ELF-1 (cell line): ENCODE measurements around the gene SH2D4B.
"Not testable (repeated sequence)": the region's sequence is repeated elsewhere in the genome, so short reads cannot be mapped to it uniquely, and the experiment has no call there.

Experiments
- DNase-seq: peaks from one replicate; pipeline ENCODE4 v3.0.0-alpha.2; 2016; ENCODE audit warnings: low read depth, low spot score

SH2D4B gene

DNA sequence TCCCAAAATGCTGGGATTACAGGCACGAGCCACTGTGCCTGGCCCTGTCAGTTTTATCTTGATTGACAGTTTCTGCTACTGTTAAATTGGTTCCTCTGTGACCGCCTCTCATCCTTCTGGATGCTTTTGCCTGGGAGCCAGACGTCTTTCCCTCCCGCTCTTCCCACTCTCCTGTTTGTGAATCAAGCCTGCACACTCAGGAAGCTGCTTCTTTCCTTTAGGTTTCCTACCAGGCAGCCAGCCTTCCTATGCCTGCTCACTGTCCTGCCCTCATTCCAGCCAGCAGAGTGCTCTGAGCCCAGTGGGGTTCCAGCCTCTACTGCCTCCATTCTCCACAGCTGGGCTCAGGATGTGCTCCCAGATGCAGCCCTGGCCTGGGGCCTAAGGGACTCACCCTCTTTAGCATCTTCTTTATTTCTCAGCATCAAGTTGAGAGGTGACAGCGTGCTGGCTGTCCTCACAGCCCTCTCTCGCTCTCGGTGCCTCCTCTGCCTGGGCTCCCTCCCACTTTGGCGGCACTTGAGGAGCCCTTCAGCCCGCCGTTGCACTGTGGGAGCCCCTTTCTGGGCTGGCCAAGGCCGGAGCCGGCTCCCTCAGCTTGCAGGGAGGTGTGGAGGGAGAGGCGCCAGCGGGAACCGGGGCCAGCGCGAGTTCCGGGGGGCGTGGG, 5.1 kb downstream of the SH2D4B start:
- no peak for DNase-seq

DNA sequence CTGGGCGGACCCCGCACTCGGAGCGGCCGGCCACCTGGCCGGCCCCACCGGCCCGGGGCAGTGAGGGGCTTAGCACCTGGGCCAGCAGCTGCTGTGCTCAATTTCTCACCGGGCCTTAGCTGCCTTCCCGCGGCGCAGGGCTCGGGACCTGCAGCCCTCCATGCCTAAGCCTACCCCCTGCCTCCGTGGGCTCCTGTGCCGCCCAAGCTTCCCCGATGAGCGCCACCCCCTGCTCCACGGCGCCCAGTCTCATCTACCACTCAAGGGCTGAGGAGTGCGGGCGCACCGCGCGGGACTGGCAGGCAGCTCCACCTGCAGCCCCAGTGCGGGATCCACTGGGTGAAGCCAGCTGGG, 5.6 kb downstream of the SH2D4B start:
- not testable (repeated sequence) for DNase-seq

DNA sequence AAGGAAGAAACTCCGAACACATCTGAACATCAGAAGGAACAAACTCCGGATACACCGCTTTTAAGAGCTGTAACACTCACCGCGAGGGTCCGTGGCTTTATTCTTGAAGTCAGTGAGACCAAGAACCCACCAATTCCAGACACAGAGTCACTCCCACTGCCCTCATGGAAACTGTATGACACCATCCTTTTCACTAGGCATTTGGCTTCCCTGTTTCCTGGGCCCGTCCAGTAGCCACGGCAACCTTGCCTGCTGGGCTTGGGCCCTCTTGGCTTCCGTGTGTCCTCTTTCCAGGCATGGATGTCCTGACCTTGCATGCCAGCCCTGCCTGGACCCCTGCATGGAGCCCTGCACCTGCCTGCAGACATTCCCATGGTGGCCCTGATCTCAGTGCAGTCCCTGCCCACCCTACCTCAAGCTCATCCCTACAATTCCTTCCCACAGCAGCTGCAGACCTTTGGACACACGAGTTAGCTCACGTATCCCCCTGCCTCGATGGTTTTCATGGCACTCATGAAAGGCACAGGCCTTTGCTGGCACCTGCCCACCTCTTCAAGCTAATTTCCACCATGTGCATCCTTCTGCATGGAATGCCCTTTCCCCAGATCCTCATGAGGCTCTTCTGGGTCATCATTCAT, 6.7 kb downstream of the SH2D4B start:
- no peak for DNase-seq

DNA sequence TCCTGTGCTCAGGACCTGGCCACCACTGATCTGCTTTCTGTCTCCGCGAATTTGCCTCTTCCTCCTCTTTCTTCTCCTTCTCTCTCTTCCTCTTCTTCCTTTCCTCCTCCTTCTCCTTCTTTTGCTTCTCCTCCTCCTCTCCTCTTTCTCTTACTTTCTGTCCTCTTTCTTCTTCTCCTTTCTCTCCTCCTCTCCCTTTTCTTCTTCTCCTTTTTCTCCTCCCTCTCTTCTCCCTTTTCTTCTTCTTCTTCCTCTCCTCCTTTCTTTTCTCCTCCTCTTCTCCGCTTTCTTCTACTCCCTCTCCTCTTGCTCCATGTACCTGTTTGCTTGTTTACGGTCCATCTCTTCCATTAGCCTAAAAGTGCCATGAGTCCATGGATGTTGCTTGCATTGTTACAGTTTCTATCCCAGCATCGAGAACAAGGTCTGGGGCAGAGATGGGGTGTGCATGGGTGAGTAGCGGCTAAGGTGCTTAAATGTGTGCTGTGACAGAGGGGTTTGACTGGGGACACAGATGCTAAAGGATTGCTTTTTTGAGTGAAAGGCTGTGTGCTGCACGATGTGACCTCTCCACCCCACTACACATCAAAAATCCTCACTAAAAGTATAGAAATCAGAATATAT, 7.7 kb downstream of the SH2D4B start:
- no peak for DNase-seq

DNA sequence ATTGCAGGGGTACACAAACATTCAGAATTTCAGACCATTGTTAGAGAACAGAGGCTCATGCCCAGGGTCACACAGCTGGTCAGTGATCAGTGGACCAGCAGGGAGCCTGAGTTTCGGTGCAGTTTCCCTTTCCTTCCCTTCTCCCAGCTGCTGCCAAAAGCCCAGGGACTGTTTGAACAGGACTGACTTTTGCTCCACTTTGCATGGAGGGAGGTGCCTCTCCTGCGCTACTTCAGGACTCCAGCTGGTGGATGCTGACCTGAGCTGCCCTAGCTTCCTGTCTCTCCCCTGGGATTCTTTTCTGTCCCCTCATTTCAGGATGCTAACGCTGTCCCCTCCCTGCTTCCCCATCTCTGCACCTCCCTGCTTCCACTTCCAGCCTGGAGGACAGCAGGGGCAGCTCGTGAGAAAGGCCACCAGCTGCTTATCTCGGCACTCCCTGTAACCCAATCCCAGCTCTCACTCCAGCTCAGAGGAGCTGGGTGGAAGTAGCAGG, 14.5 kb downstream of the SH2D4B start:
- peak; percentile 20 for DNase-seq

DNA sequence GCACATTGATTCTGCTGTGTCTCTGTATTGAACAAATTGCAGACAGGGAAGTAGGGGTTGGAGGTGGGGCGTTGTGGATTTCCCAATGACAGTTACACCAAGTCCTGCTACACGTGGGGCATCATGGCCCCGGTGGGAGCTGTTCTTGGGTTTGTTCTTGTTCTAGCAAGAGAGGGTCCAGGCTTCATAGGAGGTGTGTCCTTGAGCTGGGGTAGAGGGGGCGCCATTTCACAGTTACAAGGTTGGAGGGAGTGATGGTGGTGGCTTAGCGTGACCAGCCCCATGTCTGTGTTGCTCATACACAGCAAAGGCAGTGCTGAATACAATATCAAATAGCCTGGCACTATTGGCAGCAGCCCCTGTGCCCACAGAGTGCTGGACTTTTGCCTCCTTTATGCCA, 15.7 kb downstream of the SH2D4B start:
- no peak for DNase-seq

DNA sequence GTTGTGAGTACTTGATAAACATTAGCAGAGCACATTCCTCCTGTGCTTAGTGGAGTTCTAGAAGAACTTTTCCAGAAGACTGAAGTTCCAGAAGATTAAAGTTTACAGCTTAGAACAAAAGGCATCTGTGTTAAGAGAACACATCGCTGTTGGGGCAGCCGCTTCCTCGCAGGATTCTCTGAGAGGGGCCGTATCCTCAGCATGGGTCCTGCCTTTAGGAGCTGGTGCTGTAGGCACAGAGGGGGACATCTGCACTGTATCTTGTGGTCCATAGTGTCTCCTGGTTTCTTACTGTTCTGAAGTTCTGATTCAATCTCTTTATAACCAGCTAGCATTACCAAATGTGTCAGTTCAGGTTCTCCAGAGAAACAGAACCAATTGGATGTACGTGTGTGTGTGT, 16.3 kb downstream of the SH2D4B start:
- no peak for DNase-seq

DNA sequence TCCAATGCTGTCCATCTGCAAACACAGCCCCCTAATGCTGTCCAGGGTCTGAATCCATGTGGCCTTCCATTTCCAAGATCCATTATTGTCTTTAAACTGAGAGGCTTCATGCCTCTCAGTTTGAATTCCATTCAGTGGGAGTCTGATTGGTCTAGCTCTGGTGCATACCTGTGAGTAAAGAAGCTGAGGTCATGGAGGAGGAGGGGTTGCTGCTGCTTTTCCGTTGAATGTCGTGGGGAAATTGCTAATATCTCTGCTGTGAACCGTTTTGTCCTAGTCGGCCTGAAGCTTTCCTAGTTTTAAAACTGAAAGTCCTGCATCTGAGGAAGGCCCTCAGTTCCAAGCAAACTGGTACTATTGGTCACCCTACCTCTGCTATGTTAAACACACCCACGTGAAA, 17.7 kb downstream of the SH2D4B start:
- no peak for DNase-seq

DNA sequence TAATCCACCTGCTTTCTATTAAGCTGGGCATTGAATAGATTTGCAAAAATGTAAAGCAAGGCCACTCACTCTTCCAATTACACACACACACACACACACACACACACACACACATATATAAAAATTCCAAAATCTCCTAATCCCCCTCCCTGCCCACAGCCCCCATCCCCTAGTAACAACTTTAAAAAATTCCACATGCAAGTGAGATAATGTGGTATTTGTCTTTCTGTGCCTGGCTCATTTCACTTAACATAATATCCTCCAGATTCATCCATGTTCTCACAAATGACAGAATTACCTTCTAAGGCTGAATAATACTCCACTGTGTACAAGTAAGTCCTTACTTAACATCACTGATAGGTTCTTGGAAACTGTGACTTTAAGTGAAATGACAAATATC, 24.2 kb downstream of the SH2D4B start:
- DNase-seq: no peak

DNA sequence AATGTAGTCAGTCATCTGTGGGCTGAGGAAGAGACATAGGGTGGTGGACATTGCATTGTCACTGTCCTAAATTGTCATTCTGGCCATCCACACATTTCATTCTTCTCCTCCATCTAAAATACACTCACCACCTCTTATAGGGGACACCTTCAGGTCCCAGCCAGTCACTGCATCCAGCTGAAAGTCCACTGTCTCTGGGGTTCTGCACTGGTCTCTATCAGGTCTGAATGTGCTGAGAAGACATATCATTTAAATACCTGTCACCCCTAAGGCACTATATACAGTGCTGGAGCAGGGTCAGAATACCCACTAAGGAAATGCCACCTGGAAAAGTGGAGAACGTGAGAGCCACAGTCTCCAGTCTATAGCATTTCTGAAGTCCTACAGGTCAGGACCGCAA, 29.6 kb downstream of the SH2D4B start:
- DNase-seq: no peak

DNA sequence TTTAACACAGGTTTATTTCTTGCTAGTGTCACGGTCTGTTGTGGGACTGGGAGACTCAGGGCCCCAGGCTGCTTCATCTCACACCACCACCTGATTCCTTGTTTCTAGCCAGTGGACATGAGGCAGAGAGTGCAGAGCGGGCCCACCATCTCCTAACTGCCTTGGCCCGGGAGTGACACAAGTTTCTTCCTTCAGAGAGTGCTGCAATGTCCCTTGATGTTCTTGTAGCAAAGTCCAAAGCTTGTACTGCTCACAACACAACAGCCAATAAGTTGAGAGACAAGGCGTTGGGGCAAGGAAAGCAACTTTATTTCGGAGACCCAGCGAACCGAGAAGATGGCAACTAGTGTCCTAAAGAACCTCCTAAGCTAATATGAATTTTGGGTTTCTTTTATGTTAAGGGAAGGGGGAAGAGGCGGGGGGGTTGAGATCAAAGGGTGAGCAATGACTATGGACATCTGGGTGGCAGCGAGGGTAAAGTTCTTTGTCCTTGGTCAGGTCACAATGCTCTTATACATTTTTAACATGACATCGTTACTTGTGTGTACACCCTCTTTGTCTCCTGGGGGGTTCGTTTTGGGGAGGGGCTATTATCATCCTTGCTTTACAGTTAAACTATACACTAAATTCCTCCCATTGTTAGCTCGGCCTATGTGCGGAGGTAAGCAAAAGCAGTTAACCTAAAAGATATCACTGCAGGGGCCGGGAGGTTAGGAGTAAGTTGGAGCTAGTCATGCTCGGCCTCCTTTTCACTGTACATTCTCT, 31.6 kb downstream of the SH2D4B start:
- no peak for DNase-seq

DNA sequence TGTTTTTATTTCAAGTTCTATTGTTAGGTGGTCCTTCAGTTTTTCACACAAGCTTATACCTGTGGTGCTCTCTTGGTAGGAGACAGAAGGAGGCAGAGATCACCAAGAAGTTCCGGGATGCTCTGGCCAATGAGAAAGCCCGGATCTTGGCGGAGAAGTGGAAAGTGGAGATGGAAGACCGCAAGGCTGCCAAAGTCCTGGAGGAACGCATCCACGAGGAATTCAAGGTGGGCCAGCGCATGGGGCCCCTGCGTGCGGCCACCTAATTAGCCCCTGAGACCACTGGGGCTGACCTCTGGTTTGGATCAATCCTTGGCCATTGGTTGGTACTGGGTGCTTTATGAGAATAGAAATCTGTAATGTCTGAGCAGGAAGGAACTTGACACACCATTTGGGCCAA, 33.6 kb downstream of the SH2D4B start:
- DNase-seq: no peak

DNA sequence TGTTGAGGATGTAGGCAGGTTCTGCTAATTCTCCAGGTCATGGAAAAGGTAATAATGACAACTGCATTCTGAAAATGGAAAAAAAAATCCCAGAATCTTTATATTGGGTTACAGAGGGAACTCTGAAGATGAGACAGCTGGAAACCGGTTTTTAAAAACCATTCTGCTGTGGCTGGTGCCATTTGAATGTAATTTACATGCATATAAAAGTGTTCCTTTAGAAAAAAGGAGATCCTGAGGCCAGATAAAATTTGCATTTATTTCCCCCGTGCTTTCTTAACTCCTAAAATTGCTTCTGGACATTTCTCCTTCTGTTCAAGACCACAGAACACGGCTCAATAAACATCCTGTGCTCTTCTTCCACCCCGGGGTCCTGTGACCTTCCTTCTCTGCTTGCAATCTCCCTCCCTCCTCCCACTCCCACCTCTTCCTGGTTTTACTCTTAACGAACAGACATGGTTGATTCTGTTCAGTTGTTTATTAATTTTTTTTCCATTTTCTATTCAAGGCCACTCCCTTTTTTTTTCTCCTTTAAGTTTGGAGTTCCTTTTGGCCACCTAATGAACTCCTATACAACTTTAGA, 41.6 kb downstream of the SH2D4B start:
- no peak for DNase-seq

DNA sequence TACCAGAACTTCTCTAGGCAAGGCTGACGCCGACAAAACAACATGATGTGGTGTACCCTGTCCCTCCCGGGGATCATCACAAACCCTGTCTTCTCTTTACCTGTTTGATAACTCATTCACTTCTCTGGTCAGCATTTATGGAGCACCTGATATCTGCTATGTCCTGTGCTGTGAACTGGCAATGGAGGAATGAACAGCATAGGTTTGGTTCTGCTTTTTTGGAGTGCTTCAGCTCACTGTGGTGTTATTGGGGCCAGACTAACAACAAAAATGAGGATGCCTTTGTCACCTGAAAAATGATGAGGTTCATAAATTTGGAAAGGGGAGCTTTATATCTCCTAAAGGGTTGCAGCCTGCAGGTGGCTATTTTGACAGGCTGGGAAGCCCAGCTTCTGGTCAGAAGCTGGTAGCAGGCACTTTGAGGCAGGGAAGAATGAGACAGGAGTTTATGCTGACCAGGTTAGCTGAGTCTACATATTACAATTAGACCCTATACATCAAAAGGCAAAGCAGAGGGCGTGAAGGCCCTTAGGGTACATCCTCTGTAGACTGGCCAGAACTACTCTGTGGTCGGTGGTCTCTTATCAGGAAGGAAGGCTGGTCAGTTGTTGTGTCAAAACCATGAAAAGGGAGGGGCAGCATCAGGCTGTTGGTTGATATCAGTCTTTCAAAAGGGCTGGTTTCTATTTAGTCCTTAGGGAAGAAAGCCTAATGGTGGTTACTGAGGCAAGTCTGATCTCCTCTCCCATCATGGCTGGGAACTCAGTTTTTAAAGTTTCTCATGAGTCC, 42.3 kb downstream of the SH2D4B start:
- DNase-seq: peak; percentile 32

DNA sequence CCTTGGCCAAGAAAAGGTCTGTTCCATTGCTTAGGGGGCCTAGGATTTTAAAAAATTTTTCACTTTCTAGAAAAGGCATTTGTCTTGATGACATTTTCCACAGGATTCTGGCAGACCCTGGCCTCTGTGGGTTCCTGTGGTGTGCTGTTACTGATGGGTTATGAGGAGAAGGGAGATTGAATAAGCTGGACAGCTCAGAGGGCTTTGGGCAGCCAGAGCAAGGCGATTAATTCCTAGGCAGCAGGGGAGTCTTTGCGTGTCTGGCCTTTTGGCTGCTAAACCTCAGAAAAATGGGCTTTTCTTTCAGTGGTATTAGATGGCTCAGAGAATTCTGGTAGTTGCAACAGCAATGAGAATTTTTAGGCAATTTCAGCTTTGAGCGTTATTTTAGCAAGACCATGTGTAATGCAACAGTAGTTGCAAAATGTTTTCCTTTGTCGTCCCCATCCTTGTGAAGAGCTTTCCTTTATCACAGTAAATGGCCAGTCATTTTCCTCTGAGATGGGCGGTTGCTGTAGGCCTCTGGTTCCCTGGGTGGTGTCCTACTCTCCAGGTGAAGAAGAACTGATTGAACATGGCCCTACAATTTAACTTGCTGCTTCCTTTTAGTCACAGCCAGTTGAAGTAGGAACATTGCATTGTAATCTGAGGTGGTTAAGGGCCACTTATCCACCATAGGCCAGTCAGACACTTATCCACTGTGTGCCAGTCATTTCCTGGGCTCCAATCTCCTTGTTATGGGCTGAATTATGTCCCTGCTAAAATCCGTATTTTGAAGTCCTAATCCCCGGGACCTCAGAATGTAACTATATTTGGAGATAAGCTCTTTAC, 43.2 kb downstream of the SH2D4B start:
- no peak for DNase-seq

DNA sequence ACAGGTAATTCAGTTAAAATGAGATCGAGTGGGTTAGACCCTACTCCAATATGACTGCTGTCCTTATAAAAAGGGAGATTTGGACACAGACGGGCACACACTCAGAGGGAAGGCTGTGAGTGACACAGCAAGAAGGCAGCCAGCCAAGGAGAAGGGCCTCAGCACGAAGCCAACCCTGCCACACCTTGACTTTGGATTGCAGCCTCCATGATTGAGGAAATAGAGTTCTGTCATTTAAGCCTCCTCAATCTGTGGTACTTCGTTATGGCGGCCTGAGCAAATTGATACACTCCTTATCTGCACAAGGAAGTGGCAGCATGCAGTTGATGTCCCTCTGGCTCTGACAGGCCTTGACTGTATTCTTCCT, 43.8 kb downstream of the SH2D4B start:
- DNase-seq: no peak

DNA sequence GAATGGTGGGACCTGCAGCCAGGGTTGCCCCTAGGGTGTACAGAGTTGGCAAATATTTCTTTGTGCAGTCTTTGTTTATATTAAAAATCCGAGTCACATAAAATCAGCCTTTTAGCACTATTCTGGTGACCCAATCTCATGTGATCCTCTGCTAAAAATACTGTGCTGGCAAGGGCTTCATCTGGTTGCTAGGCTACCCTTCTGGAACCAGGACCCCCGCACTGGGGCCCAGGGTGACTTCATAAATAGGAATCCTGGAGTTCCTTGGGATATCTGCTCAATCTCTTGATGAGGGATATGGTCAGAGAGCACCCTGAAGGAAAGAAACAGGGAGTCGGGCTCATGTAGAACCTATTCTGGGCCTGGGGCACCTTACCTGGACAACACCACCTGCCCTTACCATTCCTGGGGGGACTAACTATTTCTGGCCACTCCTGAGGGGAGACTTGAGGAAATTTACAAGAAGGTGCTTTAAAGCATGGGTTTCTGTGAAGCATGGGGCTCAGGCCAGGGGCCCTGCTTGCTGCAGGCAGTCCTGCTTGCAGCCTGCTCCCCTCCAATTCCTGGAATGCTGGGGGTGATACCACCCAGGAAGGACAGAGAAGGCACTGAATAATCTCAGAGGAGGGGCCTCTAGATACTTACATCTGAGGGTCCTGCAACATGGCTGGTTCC, 44.7 kb downstream of the SH2D4B start:
- DNase-seq: no peak

DNA sequence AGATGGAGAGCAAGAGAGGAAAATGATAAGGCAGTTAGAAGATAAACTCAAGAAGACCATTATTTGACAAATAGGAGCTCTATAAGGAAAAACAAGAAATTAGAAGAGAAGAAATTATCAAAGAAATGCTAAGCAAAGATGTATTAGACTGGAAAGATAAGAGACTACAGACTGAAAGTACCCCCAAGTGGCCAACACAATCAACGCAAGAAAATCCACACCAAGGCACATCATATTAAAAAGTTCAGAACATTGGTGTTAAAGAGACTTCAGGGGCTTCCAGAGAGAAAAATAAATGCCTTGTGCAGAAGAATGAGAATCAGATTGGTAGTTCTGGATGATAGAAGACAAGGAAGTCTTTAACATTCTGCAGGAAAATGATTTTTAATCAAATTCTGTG, 46.0 kb downstream of the SH2D4B start:
- no peak for DNase-seq

DNA sequence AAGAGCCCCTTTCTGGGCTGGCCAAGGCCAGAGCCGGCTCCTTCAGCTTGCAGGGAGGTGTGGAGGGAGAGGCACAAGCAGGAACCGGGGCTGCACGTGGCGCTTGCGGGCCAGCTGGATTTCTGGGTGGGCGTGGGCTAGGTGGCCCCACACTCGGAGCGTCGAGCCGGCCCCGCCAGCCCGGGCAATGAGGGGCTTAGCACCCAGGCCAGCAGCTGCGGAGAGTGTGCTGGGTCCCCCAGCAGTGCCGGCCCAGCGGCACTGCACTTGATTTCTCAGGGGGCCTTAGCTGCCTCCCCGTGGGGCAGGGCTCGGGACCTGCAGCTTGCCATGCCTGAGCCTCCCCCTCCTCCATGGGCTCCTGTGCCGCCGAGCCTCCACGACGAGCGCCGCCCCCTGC, 48.1 kb downstream of the SH2D4B start:
- no peak for DNase-seq

DNA sequence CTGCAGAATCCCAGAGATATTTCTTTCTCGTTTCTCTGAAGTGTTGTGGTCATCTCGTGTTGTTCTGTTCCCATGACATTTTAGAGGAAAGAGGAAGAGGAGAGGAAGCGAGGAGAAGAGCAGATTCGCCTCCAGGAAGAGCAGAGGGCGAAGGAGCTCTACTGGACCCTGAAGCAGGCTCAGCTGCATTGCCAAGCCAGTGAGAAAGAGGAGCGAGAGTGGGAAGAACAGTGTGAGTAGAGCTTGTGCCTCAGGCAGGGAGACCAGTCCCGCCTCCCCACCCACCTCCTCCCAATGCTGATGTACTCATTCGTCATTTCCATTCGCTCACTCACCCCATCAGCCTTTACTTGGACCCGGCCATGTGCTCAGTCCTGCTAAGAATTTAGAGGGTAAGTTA, 50.8 kb downstream of the SH2D4B start:
- peak; percentile 17 for DNase-seq
